Left lung (tissue), 10 donors: ENCODE measurements around the gene THSD8. TPM values are rescaled to one million over a fixed set of nuclear protein-coding genes. Genes with fewer than 3 reads are reported as not detected.

Experiments
- ATAC-seq: fragments of 200-7000 bp; cut with Tn5 transposase; one replicate; pipeline ENCODE4 v1.9.1; 2020; ENCODE audit warnings: moderate library complexity
- DNase-seq, 4 donors: peaks; one replicate each; pipeline ENCODE4 v3.0.0-alpha.2; 2013 to 2020
- H3K27ac ChIP-seq, 2 donors: fragments of 200-600 bp; sonication (generic) in 1 of 2; one replicate each; pipeline versions ENCODE4 v1.5.0 to v1.8.0; 2020 to 2021
- H3K27me3 ChIP-seq, 2 donors: fragments of 200-600 bp; sonication (generic) in 1 of 2; one replicate each; pipeline versions ENCODE4 v1.5.0 to v1.8.0; 2020 to 2021
- H3K36me3 ChIP-seq, 2 donors: fragments of 200-600 bp; sonication (generic) in 1 of 2; one replicate each; pipeline versions ENCODE4 v1.5.0 to v1.8.0; 2020 to 2021
- H3K4me1 ChIP-seq, 2 donors: fragments of 200-600 bp; one replicate each; pipeline ENCODE4 v1.8.0; 2021
- H3K4me3 ChIP-seq, 2 donors: fragments of 200-600 bp; sonication (generic) in 1 of 2; one replicate each; pipeline versions ENCODE4 v1.5.0 to v1.8.0; 2020 to 2021; ENCODE audit warnings: mild to moderate bottlenecking in 1 of 2
- H3K9me3 ChIP-seq, 2 donors: fragments of 200-600 bp; sonication (generic) in 1 of 2; one replicate each; pipeline versions ENCODE4 v1.5.0 to v1.8.0; 2020 to 2021
- CTCF ChIP-seq, 2 donors: fragments of 200-600 bp; sonication (generic) in 1 of 2; IDR thresholded peaks; one replicate each; pipeline versions ENCODE4 v1.5.0 to v1.8.0; 2021; ENCODE audit warnings: antibody characterized with exemption in 2 of 2
- intact Hi-C, 2 donors: fragments of 100-400 bp; cut with DNase I; formaldehyde crosslinking; loops; one replicate each; pipeline versions ENCODE4 v1.11.2 to v1.14.2; 2022
- polyA plus RNA-seq, 6 donors: library from polyadenylated mRNA; unstranded; fragments of 120-200 nt; gene quantifications; one replicate each; pipeline ENCODE4 v1.2.1, GENCODE V29; 2013; ENCODE audit not compliant: insufficient read length in 6 of 6
- total RNA-seq, 2 donors: library from RNA; stranded (reverse); fragmentation: NEBNext Ultra II Directional; extraction: Animal tissue kit (Norgen Biotek cat#: 25700); gene quantifications; one replicate each; pipeline ENCODE4 v1.2.1, GENCODE V29; 2021
- donor health status: DM: no; HTN: yes; CAD: no.
- donor health status: DM: no; HTN: no; CAD: no.

Gene THSD8
- total and polyA plus RNA-seq, 8 donors: 2.2 to 11.6 (median 6.2) TPM

DNA sequence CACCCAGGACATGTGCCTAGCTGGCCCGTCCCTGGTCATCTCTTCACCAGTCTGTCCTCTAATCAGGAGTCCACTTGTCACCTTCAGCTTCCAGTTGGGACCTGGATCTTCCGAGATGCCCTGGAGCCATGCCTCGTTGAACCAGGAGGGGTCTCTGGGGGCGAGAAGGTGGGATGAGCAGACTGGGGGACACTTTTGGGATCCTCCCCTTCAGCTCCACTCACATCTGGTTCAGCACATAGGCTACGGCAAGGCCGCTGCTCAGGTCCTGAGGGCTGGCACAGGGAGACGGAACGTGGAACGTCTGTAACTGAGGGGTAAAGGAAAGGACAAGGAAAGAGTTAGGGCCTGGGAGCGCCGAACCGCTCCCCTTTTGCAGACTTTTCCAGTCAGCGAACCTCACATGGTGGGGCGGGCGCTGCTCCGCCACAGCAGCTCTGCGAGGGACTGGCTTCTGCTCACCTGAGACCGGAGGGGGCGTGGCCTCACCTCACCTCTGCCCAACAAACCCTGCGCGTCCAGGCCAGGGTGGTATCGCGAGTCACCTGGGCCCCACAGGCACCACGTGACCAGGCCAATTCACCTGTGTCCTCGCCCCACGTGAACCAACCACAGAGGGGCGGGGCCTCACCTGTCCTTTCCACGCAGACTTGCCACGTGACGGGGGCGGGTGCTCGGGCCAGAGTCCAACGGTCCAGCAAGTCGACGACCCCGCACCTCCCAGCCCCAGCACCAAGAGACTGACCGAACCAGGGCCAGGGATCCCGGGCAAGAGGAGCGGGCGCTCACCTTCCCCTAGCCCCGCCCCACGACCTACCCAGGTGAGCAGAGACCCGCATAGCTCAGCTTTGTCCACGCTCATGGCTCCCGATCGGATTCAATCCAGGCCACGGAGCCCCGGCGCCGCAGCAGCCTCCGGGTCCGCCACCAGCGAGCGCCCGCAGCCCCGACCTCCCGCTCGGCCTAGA, 27.0 kb upstream of the THSD8 start, which contains the start of gene HOOK2:
Gene HOOK2, minus strand, starts transcription at position 965 of the 968 bp plus-strand sequence. Its CDS starts 103 bp downstream, at position 862.
- intact Hi-C loops: no loop called here
- no peak for TF ChIP-seq CTCF (IDR thresholded peaks at IDR 0.05)
- Histone ChIP-seq H3K9me3 (no peaks in the 10 kb centered on the region), H3K4me3 (peak within 1 kb of the TSS; percentile 55 to 61), H3K36me3 (peaks cover 0 to 7% of the 10 kb centered on the region in 2 donors), H3K4me1 (peaks cover 10 to 51% of the 10 kb centered on the region in 2 donors), H3K27ac (peak within 1 kb of the TSS; percentile 75 to 87), H3K27me3 (no peaks in the 10 kb centered on the region)
- peak; percentile 71 for ATAC-seq
- DNase-seq: peak in 3 of 4 donors; percentile 90 to 96 (median 93)

DNA sequence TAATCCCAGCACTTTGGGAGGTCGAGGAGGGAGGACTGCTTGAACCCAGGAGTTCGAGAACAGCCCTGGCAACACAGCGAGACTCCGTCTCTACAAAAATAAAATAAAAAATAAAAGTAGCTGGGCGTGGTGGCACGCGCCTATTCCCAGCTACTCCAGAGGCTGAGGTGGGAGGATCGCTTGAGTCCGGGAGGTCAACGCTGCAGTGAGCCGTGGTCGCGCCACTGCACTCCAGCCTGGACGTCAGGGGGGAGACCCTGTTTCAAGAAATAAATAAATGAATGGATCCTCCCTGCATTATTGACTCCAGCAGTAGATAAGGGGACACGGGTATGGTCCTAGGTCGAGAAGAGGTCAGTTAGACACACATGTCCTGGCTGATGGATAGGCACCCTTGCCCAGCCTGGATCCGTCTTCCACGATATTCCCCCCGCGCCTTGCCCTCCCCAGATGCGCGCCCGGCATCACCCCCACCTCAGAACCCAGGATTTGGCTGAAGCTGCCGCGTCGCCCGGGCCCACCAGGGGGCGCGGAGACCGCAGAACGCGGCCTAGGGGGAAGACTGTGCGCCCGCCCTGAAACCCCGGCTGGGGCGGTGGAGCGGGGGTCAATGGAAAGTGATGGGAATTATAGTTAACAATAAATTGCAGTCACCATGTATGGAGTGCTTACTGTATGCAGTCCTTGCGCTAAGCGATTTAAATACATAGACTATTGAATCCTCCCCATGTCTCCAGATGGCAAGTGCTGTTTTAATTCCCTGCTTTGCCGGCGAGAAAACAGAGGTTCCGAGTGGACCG, 24.5 kb upstream of the THSD8 start:
- TF ChIP-seq CTCF (IDR thresholded peaks at IDR 0.05): peak; percentile 96 to 97
- Histone ChIP-seq H3K27me3 (no peaks in the 10 kb centered on the region), H3K4me3 (peak overlapping the region; percentile 56 to 59), H3K9me3 (no peaks in the 10 kb centered on the region), H3K36me3 (no peaks in the 10 kb centered on the region), H3K4me1 (peaks cover 10 to 66% of the 10 kb centered on the region in 2 donors), H3K27ac (peak overlapping the region; percentile 92 to 95)
- ATAC-seq (peak; percentile 60), DNase-seq (peak; percentile 56 to 97 (median 86))
- intact Hi-C loops: loop anchor here in 1 of 2 donors (2.0 kb wide), 1 partner anchor 17 kb away; no protein-coding TSS in a partner anchor

- intact Hi-C loops: loop anchor here in 1 of 2 donors (2.0 kb wide), 1 partner anchor 17 kb away; no protein-coding TSS in a partner anchor
- H3K27me3 ChIP-seq: no peaks in the 10 kb centered on the region
- peak overlapping the region; percentile 92 to 95 for H3K27ac ChIP-seq
- TF ChIP-seq CTCF (IDR thresholded peaks at IDR 0.05): no peak
- ATAC-seq (peak; percentile 25), DNase-seq (peak; percentile 70 to 91 (median 82))
- H3K9me3 ChIP-seq: no peaks in the 10 kb centered on the region
- no peaks in the 10 kb centered on the region for H3K36me3 ChIP-seq
- H3K4me3 ChIP-seq: peak overlapping the region; percentile 56 to 59
- H3K4me1 ChIP-seq: peaks cover 15 to 74% of the 10 kb centered on the region in 2 donors
Observed at GRCh38 chr19:12778017-12778904, 23.6 kb upstream of the THSD8 start.

DNA sequence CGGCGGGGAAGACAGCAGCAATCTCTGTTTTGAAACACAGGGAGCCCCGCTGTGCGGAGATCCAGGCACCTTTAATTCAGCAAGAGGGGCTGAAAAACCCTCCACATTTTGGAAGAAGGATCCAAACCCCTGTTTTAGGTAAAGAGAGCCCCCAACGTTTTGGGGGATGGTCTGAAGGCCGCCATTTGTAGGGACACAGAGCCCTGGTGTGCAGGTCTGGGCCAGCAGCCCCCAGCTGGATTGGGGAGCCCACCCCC, 23.0 kb upstream of the THSD8 start:
- TF ChIP-seq CTCF (IDR thresholded peaks at IDR 0.05): no peak
- Histone ChIP-seq H3K4me1 (peaks cover 21 to 76% of the 10 kb centered on the region in 2 donors), H3K27ac (peak overlapping the region; percentile 92 to 95), H3K4me3 (peak overlapping the region; percentile 56 to 59), H3K27me3 (no peaks in the 10 kb centered on the region), H3K36me3 (no peaks in the 10 kb centered on the region), H3K9me3 (no peaks in the 10 kb centered on the region)
- intact Hi-C loops: loop anchor here in 1 of 2 donors (2.0 kb wide), 1 partner anchor 16 kb away; no protein-coding TSS in a partner anchor
- ATAC-seq (no peak), DNase-seq (no peak)
